IMR-90 (cell line): ENCODE results near the gene IL17B. TPM values are rescaled to one million over a fixed set of nuclear protein-coding genes. Genes with fewer than 3 reads are reported as not detected.

Source experiments
- ATAC-seq: fragments of 200-7000 bp; cut with Tn5 transposase; 2 replicates; pipeline ENCODE4 v1.9.1; 2020; ENCODE audit warnings: low read depth, mild to moderate bottlenecking, moderate library complexity
- BruUV-seq: library from RNA; stranded (reverse); fragments of 400-500 nt; replicated peaks from 2 replicates; lab custom pipeline; 2021; lab: Mats Ljungman, UMichigan
- CTCF ChIA-PET: fragments of 300-600 bp; formaldehyde crosslinking; extraction: SDS; loops from one replicate; lab custom pipeline; 2021; ENCODE audit warnings: antibody characterized with exemption; lab: Yijun Ruan, JAX
- POLR2A ChIA-PET: fragments of 300-600 bp; sonication (Branson Sonifier 250); formaldehyde crosslinking; loops from one replicate; lab custom pipeline; 2022; ENCODE audit warnings: antibody characterized with exemption; ENCODE audit not compliant: unreplicated experiment; lab: Charles Lee
- DNase-seq: peaks from one replicate; pipeline ENCODE4 v3.0.0; 2013
- H2AFZ ChIP-seq: replicated peaks from 2 replicates; pipeline ENCODE3; 2013; ENCODE audit warnings: low read length, mild to moderate bottlenecking; ENCODE audit not compliant: poor library complexity
- H2AK5ac ChIP-seq: 2 replicates; pipeline ENCODE4 v1.6.1; 2013; ENCODE audit warnings: low read depth, low read length, inconsistent platforms
- H2AK9ac ChIP-seq: replicated peaks from 2 replicates; pipeline ENCODE3; 2013; ENCODE audit warnings: mild to moderate bottlenecking, low read depth, low read length, moderate library complexity; ENCODE audit not compliant: poor library complexity
- H2BK120ac ChIP-seq: 2 replicates; pipeline ENCODE4 v1.6.1; 2013; ENCODE audit warnings: low read depth, low read length, inconsistent platforms
- H2BK15ac ChIP-seq: 3 replicates; pipeline ENCODE4 v1.6.1; 2013; ENCODE audit warnings: low read depth, low read length, inconsistent platforms
- H2BK20ac ChIP-seq: 2 replicates; pipeline ENCODE4 v1.6.1; 2013; ENCODE audit warnings: low read depth, mild to moderate bottlenecking, inconsistent platforms, low read length, moderate library complexity
- H2BK5ac ChIP-seq: 2 replicates; pipeline ENCODE4 v1.6.1; 2013; ENCODE audit warnings: mild to moderate bottlenecking, low read depth, low read length, inconsistent platforms; ENCODE audit not compliant: poor library complexity, severe bottlenecking
- H3K14ac ChIP-seq: replicated peaks from 2 replicates; pipeline ENCODE4 v1.6.1; 2013; ENCODE audit warnings: low read depth, low read length, inconsistent platforms
- H3K18ac ChIP-seq: 2 replicates; pipeline ENCODE4 v1.6.1; 2013; ENCODE audit warnings: low read depth, low read length, control low read depth
- H3K23ac ChIP-seq: 2 replicates; pipeline ENCODE4 v1.6.1; 2013; ENCODE audit warnings: low read depth, low read length, inconsistent platforms
- H3K27ac ChIP-seq: 2 replicates; pipeline ENCODE4 v1.5.1; 2013; ENCODE audit warnings: mild to moderate bottlenecking, control low read depth, low read length; ENCODE audit not compliant: insufficient read depth
- H3K27me3 ChIP-seq: 2 replicates; pipeline ENCODE4 v1.6.1; 2013; ENCODE audit warnings: low read length; ENCODE audit not compliant: control insufficient read depth, insufficient read depth
- H3K36me3 ChIP-seq: 2 replicates; pipeline ENCODE4 v1.6.1; 2013; ENCODE audit warnings: low read length, mixed read lengths; ENCODE audit not compliant: control insufficient read depth, insufficient read depth
- H3K4ac ChIP-seq: 2 replicates; pipeline ENCODE4 v1.6.1; 2013; ENCODE audit warnings: low read depth, low read length, inconsistent platforms
- H3K4me1 ChIP-seq: 2 replicates; pipeline ENCODE4 v1.6.1; 2013; ENCODE audit warnings: low read length, mixed read lengths; ENCODE audit not compliant: control insufficient read depth, insufficient read depth
- H3K4me2 ChIP-seq: 2 replicates; pipeline ENCODE4 v1.6.1; 2013; ENCODE audit warnings: low read depth, mild to moderate bottlenecking, control low read depth, low read length, moderate library complexity
- H3K4me3 ChIP-seq: 2 replicates; pipeline ENCODE4 v1.5.1; 2013; ENCODE audit warnings: low read depth, mild to moderate bottlenecking, control low read depth, low read length, moderate library complexity; ENCODE audit not compliant: insufficient read depth
- H3K56ac ChIP-seq: 2 replicates; pipeline ENCODE4 v1.6.1; 2013; ENCODE audit warnings: low read length, inconsistent platforms; ENCODE audit not compliant: insufficient read depth; ENCODE audit errors: extremely low read depth
- H3K79me1 ChIP-seq, 2 experiments: 2 replicates each; pipeline ENCODE4 v1.6.1; 2013; ENCODE audit warnings: low read length in 2 of 2, inconsistent platforms in 1 of 2, low read depth in 1 of 2
- H3K9ac ChIP-seq: 2 replicates; pipeline ENCODE4 v1.6.1; 2013; ENCODE audit warnings: low read depth, low read length, control low read depth
- H3K9me1 ChIP-seq: 2 replicates; pipeline ENCODE4 v1.6.1; 2013; ENCODE audit warnings: low read length, inconsistent platforms; ENCODE audit not compliant: insufficient read depth
- H3K9me3 ChIP-seq: 2 replicates; pipeline ENCODE4 v1.6.1; 2013; ENCODE audit warnings: low read length; ENCODE audit not compliant: control insufficient read depth, insufficient read depth
- H4K20me1 ChIP-seq: 2 replicates; pipeline ENCODE4 v1.6.1; 2013; ENCODE audit warnings: low read length, inconsistent platforms; ENCODE audit not compliant: insufficient read depth
- H4K5ac ChIP-seq: 2 replicates; pipeline ENCODE4 v1.6.1; 2013; ENCODE audit warnings: mild to moderate bottlenecking, low read depth, low read length, control low read depth
- H4K8ac ChIP-seq, 2 experiments: 2 replicates each; pipeline ENCODE4 v1.6.1; 2013; ENCODE audit warnings: low read depth in 2 of 2, low read length in 2 of 2, control low read depth in 1 of 2, inconsistent platforms in 1 of 2
- H4K91ac ChIP-seq: 2 replicates; pipeline ENCODE4 v1.6.1; 2013; ENCODE audit warnings: low read depth, low read length, inconsistent platforms; ENCODE audit not compliant: insufficient read depth
- BHLHE40 ChIP-seq: fragments of 150-350 bp; IDR thresholded peaks from 2 replicates; pipeline ENCODE4 v1.6.1; 2016; ENCODE audit warnings: mild to moderate bottlenecking, low read depth, low read length
- CEBPB ChIP-seq: IDR thresholded peaks from 2 replicates; pipeline ENCODE4 v1.6.1; 2012; ENCODE audit warnings: low read depth, low read length, improper control_type of control experiment
- CHD1 ChIP-seq: IDR thresholded peaks from 2 replicates; pipeline ENCODE4 v1.6.1; 2012; ENCODE audit warnings: low read depth, low read length, improper control_type of control experiment
- MAZ ChIP-seq: IDR thresholded peaks from 2 replicates; pipeline ENCODE4 v1.6.1; 2012; ENCODE audit warnings: low read depth, mild to moderate bottlenecking, low read length, improper control_type of control experiment, moderate library complexity, borderline replicate concordance
- MXI1 ChIP-seq: IDR thresholded peaks from 2 replicates; pipeline ENCODE4 v1.6.1; 2012; ENCODE audit warnings: low read depth, mild to moderate bottlenecking, low read length, moderate library complexity, borderline replicate concordance
- NFE2L2 ChIP-seq: fragments of 150-350 bp; IDR thresholded peaks from 2 replicates; pipeline ENCODE4 v1.6.1; 2016; ENCODE audit warnings: low read depth, mild to moderate bottlenecking, low read length
- POLR2A ChIP-seq: IDR thresholded peaks from 2 replicates; pipeline ENCODE4 v1.6.1; 2012; ENCODE audit warnings: mild to moderate bottlenecking, low read depth, low read length
- RAD21 ChIP-seq: IDR thresholded peaks from 2 replicates; pipeline ENCODE4 v1.6.1; 2012; ENCODE audit warnings: low read length, improper control_type of control experiment
- RCOR1 ChIP-seq: IDR thresholded peaks from 2 replicates; pipeline ENCODE4 v1.6.1; 2012; ENCODE audit warnings: mild to moderate bottlenecking, low read length, improper control_type of control experiment; ENCODE audit not compliant: insufficient replicate concordance
- RFX5 ChIP-seq: IDR thresholded peaks from 2 replicates; pipeline ENCODE4 v1.8.0; 2012; ENCODE audit warnings: low read depth, mild to moderate bottlenecking, low read length, moderate library complexity
- SMC3 ChIP-seq: fragments of 150-350 bp; IDR thresholded peaks from 2 replicates; pipeline ENCODE4 v1.6.1; 2016; ENCODE audit warnings: low read depth, mild to moderate bottlenecking, antibody characterized with exemption, low read length, moderate library complexity
- WGBS, 2 experiments: methylation state at CpG; one replicate each; pipeline versions ENCODE4 v1.1.5 to v1.1.7; 2013; ENCODE audit warnings: missing lambda C conversion rate in 2 of 2; ENCODE audit not compliant: insufficient read length in 1 of 2; ENCODE audit errors: extremely low coverage in 2 of 2; 5-methylcytosine and 5-hydroxymethylcytosine counted together
- dilution Hi-C: fragments of 300-500 bp; cut with HindIII; formaldehyde crosslinking; loops from one replicate; pipeline ENCODE4 v1.14.3; 2018; ENCODE audit warnings: low sequenced_read_pairs; ENCODE audit not compliant: unreplicated experiment
- in situ Hi-C: fragments of 300-500 bp; cut with MboI; formaldehyde crosslinking; loops from 3 replicates; pipeline ENCODE4 v1.14.3; 2019; ENCODE audit warnings: low sequenced_read_pairs, inconsistent platforms, mixed read lengths
- intact Hi-C: fragments of 100-400 bp; cut with micrococcal nuclease; formaldehyde crosslinking; loops from 2 replicates; pipeline ENCODE4 v1.10.0; 2022
- polyA plus RNA-seq, 3 experiments: library from polyadenylated mRNA; depleted of rRNA; stranded (reverse); fragments of >200 nt; gene quantifications; 2 replicates each; pipeline ENCODE4 v1.2.3, GENCODE V29; 2012; ENCODE audit warnings: low replicate concordance in 1 of 3
- total RNA-seq: library from RNA; depleted of rRNA; stranded (reverse); fragments of >200 nt; gene quantifications from 2 replicates; pipeline ENCODE4 v1.2.3, GENCODE V29; 2012
- TF ChIP-seq, protein P1 (sequence below): conservative IDR thresholded peaks from 2 replicates; pipeline ENCODE4 v1.5.1; 2012; ENCODE audit warnings: mild to moderate bottlenecking, low read depth, low read length, improper control_type of control experiment
- TF ChIP-seq, protein P2 (sequence below): fragments of 150-350 bp; IDR thresholded peaks from 2 replicates; pipeline ENCODE4 v1.6.1; 2017; ENCODE audit warnings: mild to moderate bottlenecking, antibody characterized with exemption, low read length, low read depth
- TF ChIP-seq, protein P3 (sequence below): fragments of 150-350 bp; IDR thresholded peaks from 2 replicates; pipeline ENCODE4 v1.6.1; 2016; ENCODE audit warnings: low read depth, mild to moderate bottlenecking, low read length, moderate library complexity, borderline replicate concordance

Gene IL17B
- total and polyA plus RNA-seq, 2 of the 4 experiments (the other 2 are of a cell fraction) = 0.31 TPM; not detected in 1

DNA sequence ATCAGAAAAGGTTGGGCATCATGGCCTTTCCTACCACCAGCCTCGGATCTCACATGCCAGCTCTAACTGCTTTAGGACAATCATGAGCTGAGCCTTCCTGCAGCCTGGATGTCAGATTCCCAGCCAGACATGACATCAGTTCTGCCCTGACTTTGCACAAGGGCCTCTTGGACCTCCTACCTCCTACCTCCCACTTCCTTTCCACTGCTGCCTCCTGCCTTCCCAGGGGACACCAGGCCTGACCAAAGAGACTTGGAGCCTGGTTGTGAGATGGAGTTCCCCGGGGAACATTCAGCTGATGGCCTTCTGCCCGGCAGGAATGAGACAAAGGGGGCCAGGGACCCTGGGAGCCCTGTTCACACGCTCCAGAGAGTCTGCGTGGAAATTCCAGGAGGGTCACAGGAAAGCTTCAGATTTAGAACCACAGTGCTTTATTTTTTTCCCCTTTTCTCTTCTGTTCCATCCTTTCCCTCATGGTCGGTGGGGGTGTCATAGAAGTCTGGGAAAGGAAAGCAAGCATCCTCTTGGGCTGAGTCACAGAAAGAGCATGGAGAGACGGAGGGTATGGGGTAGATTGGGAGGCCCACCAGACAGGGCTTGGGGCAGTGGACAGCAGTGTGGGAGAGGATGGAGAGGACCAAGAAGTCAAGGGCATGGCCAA is 35.4 kb upstream of the IL17B start:
- H3K56ac ChIP-seq = peak overlapping the region; percentile 57; the same call in 1 of the 2 replicates
- peak overlapping the region; percentile 87 for H3K4ac ChIP-seq
- H2AK9ac ChIP-seq = peak overlapping the region; percentile 86
- no peak overlapping the region for H3K4me3 ChIP-seq
- DNase-seq = peak; percentile 79
- H3K27me3 ChIP-seq = no peaks in the 10 kb centered on the region
- POLR2A ChIA-PET = interaction anchor here (0.6 to 5.1 kb wide), 3 partner anchors 9 to 204 kb away, joined by 3 to 22 read pairs (median 5); no protein-coding TSS in a partner anchor
- peaks cover 29% of the 10 kb centered on the region for H3K9me1 ChIP-seq
- intact Hi-C loops (no loop called here), dilution Hi-C loops (no loop called here), in situ Hi-C loops (no loop called here)
- H3K27ac ChIP-seq = peak overlapping the region; percentile 88
- peak overlapping the region; percentile 59 for H4K91ac ChIP-seq
- H3K18ac ChIP-seq = peak overlapping the region; percentile 26
- CTCF ChIA-PET = interaction anchor here (0.5 to 0.7 kb wide), 3 partner anchors 9 to 1961 kb away, joined by 3 to 7 read pairs (median 6); no protein-coding TSS in a partner anchor
- peak overlapping the region; percentile 1; the same call in 1 of the 3 replicates for H2BK15ac ChIP-seq
- H3K23ac ChIP-seq = peak overlapping the region; percentile 64
- peak overlapping the region; percentile 75 for H2BK5ac ChIP-seq
- peak overlapping the region; percentile 18 for H3K4me2 ChIP-seq
- peak overlapping the region; percentile 75 for H2BK20ac ChIP-seq
- peak overlapping the region; percentile 29 for H2AFZ ChIP-seq
- peaks cover 7 to 77% of the 10 kb centered on the region in 2 experiments for H3K79me1 ChIP-seq
- peak overlapping the region; percentile 59 for H2AK5ac ChIP-seq
- H3K36me3 ChIP-seq = peaks cover 79% of the 10 kb centered on the region
- H3K9me3 ChIP-seq = no peaks in the 10 kb centered on the region
- peak overlapping the region; percentile 74 for H2BK120ac ChIP-seq
- peak; percentile 7 for ATAC-seq
- peak overlapping the region; percentile 25 for H3K9ac ChIP-seq
- BruUV-seq = no TSS peak
- H3K14ac ChIP-seq = peak overlapping the region; percentile 73
- peak overlapping the region; percentile 26 for H4K5ac ChIP-seq
- peaks cover 66% of the 10 kb centered on the region for H3K4me1 ChIP-seq
- WGBS, 2 experiments = 20% methylated on average over 1 of the region's 7 CpGs; no CpG with 5 or more reads in 1 of the 2 experiments
- peak overlapping the region; percentile 21 to 69; a peak in 3 of 4 replicates for H4K8ac ChIP-seq
- H4K20me1 ChIP-seq = peaks cover 89% of the 10 kb centered on the region
- TF ChIP-seq MAZ (no peak), NFE2L2 (no peak), CEBPB (peak; percentile 51; the same call in 1 of the 2 replicates), CHD1 (no peak), RFX5 (no peak), BHLHE40 (no peak), POLR2A (no peak; the same call in none of the 2 replicates), RCOR1 (no peak), SMC3 (no peak), MXI1 (no peak), RAD21 (no peak; the same call in 1 of the 2 replicates)
- TF ChIP-seq, protein P1, sequence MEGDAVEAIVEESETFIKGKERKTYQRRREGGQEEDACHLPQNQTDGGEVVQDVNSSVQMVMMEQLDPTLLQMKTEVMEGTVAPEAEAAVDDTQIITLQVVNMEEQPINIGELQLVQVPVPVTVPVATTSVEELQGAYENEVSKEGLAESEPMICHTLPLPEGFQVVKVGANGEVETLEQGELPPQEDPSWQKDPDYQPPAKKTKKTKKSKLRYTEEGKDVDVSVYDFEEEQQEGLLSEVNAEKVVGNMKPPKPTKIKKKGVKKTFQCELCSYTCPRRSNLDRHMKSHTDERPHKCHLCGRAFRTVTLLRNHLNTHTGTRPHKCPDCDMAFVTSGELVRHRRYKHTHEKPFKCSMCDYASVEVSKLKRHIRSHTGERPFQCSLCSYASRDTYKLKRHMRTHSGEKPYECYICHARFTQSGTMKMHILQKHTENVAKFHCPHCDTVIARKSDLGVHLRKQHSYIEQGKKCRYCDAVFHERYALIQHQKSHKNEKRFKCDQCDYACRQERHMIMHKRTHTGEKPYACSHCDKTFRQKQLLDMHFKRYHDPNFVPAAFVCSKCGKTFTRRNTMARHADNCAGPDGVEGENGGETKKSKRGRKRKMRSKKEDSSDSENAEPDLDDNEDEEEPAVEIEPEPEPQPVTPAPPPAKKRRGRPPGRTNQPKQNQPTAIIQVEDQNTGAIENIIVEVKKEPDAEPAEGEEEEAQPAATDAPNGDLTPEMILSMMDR = no peak
- TF ChIP-seq, protein P2, sequence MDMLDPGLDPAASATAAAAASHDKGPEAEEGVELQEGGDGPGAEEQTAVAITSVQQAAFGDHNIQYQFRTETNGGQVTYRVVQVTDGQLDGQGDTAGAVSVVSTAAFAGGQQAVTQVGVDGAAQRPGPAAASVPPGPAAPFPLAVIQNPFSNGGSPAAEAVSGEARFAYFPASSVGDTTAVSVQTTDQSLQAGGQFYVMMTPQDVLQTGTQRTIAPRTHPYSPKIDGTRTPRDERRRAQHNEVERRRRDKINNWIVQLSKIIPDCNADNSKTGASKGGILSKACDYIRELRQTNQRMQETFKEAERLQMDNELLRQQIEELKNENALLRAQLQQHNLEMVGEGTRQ = 0 out of 2 replicates have a peak, but pooled peaks have one; percentile 7
- TF ChIP-seq, protein P3, sequence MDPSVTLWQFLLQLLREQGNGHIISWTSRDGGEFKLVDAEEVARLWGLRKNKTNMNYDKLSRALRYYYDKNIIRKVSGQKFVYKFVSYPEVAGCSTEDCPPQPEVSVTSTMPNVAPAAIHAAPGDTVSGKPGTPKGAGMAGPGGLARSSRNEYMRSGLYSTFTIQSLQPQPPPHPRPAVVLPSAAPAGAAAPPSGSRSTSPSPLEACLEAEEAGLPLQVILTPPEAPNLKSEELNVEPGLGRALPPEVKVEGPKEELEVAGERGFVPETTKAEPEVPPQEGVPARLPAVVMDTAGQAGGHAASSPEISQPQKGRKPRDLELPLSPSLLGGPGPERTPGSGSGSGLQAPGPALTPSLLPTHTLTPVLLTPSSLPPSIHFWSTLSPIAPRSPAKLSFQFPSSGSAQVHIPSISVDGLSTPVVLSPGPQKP = no peak
